ENCODE measurements around the gene CADM1.
"Not testable (repeated sequence)": the region's sequence is repeated elsewhere in the genome, so short reads cannot be mapped to it uniquely, and the experiment has no call there.

Gene CADM1

DNA sequence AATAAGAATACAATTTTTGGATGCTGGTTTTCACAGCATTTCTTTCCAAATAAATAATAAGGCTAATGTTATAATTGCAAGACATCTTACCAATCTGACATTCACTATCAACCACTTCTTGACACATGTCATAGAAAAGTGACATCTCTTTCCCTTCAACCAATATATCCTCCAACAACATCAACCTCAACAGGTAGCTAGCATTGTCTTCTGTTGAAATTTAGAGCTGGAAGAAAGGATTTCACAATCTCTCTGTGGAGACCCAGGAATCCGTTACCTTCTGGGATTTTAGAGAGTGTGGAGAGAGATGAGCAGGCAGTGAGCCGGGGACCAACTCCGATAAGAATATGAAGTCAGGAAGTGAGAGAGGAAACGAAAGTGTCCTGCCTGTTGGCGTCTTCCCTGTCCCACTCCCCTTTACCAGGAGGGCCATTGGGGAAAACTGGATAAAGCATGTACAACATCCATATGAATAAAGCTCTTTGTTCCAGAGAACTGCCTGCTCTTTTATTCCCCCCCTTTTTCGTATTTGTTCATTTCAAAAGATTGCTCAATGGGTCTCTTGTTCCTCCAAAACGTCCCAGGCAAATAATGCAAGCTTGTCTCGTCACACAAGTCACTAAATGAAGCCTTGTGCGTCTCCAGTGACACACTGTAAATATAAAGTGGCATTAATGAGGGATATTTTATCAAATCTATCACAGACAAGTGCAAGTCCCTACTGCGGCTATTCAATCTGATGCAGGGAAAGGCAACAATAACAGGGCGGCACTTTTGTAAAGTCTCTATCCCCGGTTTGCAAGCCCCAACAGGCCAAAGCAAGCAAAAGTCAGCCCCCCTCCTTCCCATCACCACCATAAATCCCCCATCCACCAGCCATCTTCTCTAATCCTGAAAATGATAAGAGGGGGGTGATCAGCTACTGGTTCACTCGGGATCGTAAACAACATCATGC, 3.4 kb downstream of the CADM1 start:
- peaks cover 20% of the 10 kb centered on the region for H3K4me1 Mint-ChIP-seq
- DNase-seq (no peak), ATAC-seq (no peak)
- no peak overlapping the region for H3K4me3 Mint-ChIP-seq
- no peaks in the 10 kb centered on the region for H3K9me3 Mint-ChIP-seq
- no peak overlapping the region for H3K27ac Mint-ChIP-seq
- peaks cover 56% of the 10 kb centered on the region for H3K27me3 Mint-ChIP-seq

DNA sequence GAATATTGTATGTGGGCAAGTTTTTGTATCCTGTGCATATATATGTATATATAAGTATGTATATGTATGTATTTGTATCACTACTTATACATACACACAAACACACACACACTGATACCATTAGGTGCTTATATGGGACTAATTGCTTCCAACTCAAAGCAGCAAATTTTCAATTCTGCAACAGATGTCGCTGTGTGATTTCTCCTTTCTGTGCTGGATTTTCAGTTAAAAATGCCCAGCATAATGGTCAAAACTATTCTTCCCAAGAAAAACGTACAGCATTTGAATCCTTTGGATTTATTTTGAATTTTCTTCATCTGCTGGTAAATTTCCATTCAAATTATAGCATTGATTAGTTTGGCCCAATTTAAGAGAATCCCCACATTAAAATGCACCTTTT, 4.3 kb downstream of the CADM1 start:
- DNase-seq: no peak

DNA sequence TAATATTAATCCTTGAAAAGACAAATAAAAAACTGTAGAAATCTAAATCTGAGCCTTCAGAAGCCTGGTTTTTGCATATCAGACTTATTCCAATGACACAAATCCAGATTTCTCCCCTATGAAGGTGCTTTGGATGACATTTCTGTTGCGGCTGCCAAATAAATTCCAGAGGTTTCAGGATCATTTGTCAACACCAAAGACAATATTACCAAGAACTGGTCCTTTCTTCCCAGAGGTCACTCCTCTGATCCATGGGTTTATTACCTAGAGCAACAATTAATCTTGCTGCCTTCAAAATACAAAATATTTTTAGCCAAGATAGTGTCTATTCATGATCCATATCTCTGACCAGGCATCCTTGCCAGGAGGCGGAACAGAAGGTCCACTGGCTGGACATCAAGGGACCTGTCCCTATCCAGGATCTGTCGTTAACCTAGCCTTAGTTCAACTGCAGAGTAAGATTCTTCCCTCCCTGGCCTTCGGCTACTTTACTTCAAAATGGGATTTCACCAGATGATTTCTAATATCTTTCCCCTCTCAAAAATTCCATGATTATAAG, 4.9 kb downstream of the CADM1 start:
- H3K27ac Mint-ChIP-seq: no peak overlapping the region
- ATAC-seq (no peak), DNase-seq (no peak)
- peaks cover 9% of the 10 kb centered on the region for H3K4me1 Mint-ChIP-seq
- H3K9me3 Mint-ChIP-seq: no peaks in the 10 kb centered on the region
- H3K4me3 Mint-ChIP-seq: no peak overlapping the region
- H3K27me3 Mint-ChIP-seq: peaks cover 42% of the 10 kb centered on the region

More for the DNA sequence above, 4.3 kb downstream of the CADM1 start:
- Mint-ChIP-seq H3K9me3 (no peaks in the 10 kb centered on the region), H3K27ac (no peak overlapping the region), H3K4me1 (peaks cover 14% of the 10 kb centered on the region), H3K4me3 (no peak overlapping the region), H3K27me3 (peaks cover 48% of the 10 kb centered on the region)
- no peak for ATAC-seq

DNA sequence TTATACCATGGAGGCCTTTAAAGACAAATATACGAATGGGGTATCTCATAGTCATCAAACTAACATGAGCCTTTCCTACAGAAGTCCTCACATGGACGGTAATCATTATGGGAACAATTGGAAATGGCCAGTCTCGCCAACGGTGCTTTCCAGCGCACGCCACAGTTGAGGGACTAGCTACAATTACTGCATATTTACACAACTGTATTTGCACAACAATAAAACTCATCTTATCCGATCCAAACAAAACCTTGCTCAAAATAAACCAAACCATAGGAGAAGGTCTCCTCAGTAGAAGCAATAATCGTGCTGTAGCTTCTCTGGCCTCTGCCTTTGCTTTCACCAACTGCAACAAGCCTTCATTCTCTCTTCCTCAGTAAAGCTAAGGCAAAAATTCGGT, 5.9 kb downstream of the CADM1 start:
- peaks cover under 1% of the 10 kb centered on the region for H3K4me1 Mint-ChIP-seq
- H3K27ac Mint-ChIP-seq: no peak overlapping the region
- peaks cover 32% of the 10 kb centered on the region for H3K27me3 Mint-ChIP-seq
- peaks cover 0 to 4% of the 10 kb centered on the region in 2 donors for H3K9me3 Mint-ChIP-seq
- DNase-seq (no peak), ATAC-seq (no peak)
- H3K4me3 Mint-ChIP-seq: no peak overlapping the region

DNA sequence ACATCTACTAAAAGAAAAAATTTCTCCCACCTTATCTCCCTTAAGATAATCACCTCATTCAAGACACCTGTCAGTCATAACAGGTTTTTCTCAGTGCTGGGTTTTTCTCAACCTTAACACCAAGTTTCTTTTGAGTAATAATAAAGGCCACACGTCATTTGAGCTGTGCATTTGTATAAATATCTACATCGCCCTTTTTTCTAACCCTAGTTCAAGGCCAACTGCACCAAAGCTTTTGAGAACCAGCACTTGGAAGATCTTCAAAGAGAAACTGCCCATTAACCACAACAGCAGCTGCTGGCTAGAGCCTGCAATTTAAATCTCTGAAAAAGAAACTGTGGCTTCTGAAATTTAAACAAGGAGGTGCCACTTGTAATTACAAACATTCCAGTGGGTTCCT, 6.9 kb downstream of the CADM1 start:
- H3K9me3 Mint-ChIP-seq: peaks cover 0 to 4% of the 10 kb centered on the region in 2 donors
- H3K27me3 Mint-ChIP-seq: peaks cover 31% of the 10 kb centered on the region
- H3K4me3 Mint-ChIP-seq: no peak overlapping the region
- no peak overlapping the region for H3K27ac Mint-ChIP-seq
- H3K4me1 Mint-ChIP-seq: no peaks in the 10 kb centered on the region
- no peak for ATAC-seq
- no peak for DNase-seq

DNA sequence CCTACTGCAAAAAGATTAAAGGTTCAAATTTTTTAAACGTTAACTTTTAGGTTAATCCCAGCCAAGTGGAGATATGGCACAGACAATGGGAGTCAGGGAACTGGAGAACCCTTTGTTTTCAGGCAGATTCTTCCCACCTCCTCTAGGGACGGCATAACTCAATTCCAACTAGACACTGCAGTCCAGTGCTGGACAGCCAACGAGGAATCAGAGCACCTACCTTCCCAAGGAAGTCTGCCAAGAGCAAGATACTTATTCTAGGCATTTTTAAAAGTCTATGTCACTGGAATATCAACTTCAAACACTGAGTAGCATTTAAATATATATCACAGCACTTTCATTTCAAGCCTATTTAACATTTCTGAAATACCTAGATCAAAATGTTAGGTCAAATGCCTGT, 7.3 kb downstream of the CADM1 start:
- ATAC-seq: no peak
- peaks cover 31% of the 10 kb centered on the region for H3K27me3 Mint-ChIP-seq
- peaks cover 0 to 4% of the 10 kb centered on the region in 2 donors for H3K9me3 Mint-ChIP-seq
- H3K4me3 Mint-ChIP-seq: no peak overlapping the region
- no peak overlapping the region for H3K27ac Mint-ChIP-seq
- H3K4me1 Mint-ChIP-seq: no peaks in the 10 kb centered on the region
- no peak for DNase-seq

DNA sequence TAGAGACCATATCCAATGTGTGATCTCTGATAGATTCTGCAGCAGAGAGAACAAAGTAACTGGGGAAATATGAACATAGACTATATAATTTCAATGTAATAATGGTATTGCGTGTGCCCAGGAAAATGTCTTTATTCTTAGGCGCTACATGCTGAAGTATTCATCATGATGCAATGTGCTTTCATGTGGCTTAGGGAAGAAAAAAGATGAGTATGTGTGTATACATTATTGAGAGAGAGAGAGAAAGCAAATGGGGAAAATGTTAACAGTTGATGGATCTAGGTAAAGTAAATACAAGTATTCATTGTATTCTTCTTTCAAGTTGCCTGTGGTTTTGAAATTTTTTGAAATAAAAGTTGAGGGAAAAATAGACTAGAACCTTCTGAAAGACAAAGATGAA, 10.3 kb downstream of the CADM1 start:
- ATAC-seq: no peak
- no peaks in the 10 kb centered on the region for H3K4me1 Mint-ChIP-seq
- no peak overlapping the region for H3K4me3 Mint-ChIP-seq
- DNase-seq: no peak
- H3K27ac Mint-ChIP-seq: no peak overlapping the region
- H3K9me3 Mint-ChIP-seq: peaks cover 7 to 13% of the 10 kb centered on the region in 2 donors
- H3K27me3 Mint-ChIP-seq: peaks cover 49% of the 10 kb centered on the region

DNA sequence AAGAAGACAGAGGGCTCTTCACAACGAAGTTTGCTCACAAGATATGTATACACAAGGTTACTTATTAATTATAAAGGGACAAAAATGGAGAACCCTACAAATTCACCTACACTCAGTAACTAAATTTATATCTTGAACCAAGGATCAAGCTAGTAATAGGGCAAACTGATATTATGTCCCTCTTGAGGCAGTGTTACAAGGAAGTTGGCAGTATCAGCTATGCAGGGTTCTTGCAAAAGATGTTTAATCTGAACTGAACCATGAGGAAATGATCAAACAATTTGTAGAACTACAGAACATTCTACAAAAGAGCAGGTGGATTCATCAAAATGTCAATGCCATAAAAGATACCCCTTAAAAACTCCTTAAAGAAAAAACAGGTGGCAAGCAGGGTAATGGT, 10.7 kb downstream of the CADM1 start:
- peaks cover 45% of the 10 kb centered on the region for H3K27me3 Mint-ChIP-seq
- H3K9me3 Mint-ChIP-seq: peaks cover 7 to 13% of the 10 kb centered on the region in 2 donors
- no peak for ATAC-seq

DNA sequence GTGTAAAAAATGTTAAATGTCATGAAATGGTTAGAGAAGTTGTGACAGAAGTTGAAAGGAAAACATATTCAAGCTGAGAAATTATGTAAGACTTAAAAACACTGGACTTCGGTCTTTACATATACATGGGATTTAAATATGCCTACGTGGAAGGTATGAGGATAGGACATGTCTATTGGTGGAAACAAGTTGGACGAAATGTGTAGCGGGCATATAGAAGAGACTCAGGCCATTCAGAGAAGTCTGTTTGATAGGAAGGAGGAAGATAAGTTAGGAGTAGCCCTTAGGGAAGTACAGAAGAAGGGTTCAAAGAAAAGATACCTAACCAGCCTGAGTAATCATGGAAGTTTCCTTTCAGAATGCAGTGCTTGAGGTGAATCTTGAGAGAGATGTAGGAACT, 14.7 kb downstream of the CADM1 start:
- Mint-ChIP-seq H3K4me3 (no peak overlapping the region), H3K4me1 (no peaks in the 10 kb centered on the region), H3K27me3 (peaks cover 19% of the 10 kb centered on the region), H3K27ac (no peak overlapping the region), H3K9me3 (peaks cover 14 to 26% of the 10 kb centered on the region in 2 donors)
- ATAC-seq: no peak
- DNase-seq: no peak

More for the DNA sequence above, 10.7 kb downstream of the CADM1 start:
- Mint-ChIP-seq H3K27ac (no peak overlapping the region), H3K4me1 (no peaks in the 10 kb centered on the region), H3K4me3 (no peak overlapping the region)
- no peak for DNase-seq

DNA sequence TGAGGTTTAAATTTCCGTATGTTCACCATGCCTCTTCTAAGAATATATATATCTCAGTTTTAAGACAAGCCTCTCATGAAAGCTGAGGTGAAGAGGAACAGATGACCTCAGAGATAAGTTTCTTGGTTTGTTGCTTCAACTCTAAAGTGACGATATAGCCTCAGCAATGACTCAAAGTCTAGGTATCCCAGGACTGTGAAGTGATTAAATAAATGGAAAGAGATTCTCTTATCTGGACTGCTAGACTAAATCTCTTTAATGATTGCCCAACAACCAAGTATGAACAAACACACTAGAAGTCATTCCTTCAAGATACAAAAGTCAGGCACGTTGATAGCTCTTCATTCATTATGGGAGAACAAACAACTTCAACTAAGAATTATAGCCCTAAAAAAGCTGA, 15.3 kb downstream of the CADM1 start:
- ATAC-seq: no peak
- Mint-ChIP-seq H3K27ac (no peak overlapping the region), H3K9me3 (peaks cover 14 to 25% of the 10 kb centered on the region in 2 donors), H3K4me1 (no peaks in the 10 kb centered on the region), H3K4me3 (no peak overlapping the region), H3K27me3 (peaks cover 19% of the 10 kb centered on the region)
- no peak for DNase-seq

DNA sequence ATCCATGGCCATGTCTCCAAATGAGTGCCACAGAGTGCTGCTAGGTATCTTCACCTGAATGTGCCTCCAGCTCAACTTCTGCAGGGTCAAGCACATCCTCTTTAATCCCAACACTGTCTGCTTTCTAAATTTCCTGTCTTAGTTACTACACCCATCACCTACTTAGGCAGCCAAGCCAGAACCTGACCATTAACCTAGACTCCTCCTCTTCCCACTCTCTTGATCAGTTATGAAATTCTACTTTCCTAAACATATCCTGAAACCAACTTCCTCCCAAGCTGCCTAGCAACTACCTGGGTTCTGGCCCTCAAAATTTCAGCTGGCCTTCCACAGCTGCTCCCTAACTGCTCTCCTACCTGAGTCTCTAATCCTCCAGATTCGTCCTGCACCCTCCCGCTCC, 22.7 kb downstream of the CADM1 start:
- DNase-seq (no peak), ATAC-seq (no peak)
- no peaks in the 10 kb centered on the region for H3K4me1 Mint-ChIP-seq
- no peak overlapping the region for H3K4me3 Mint-ChIP-seq
- peaks cover 14 to 15% of the 10 kb centered on the region in 2 donors for H3K9me3 Mint-ChIP-seq
- no peak overlapping the region for H3K27ac Mint-ChIP-seq
- no peaks in the 10 kb centered on the region for H3K27me3 Mint-ChIP-seq

DNA sequence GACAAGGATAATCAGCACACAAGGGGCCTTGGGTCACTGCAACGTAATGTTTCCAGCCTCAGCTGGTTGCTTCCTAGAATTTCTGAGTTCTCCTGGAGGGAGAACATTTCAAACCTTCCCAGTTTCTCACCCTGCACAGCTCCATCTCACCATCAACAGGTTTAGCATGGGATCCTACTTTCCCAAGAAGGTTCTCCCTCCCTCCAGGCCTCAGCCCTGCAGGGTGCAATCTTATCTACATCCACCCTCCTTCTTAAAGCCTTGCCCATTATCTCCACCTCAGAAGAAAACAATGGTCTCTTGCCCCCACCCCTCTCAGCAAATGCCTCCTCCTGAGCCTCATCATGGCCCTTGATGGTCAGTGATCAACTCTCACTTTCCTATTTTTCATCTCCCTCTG, 23.6 kb downstream of the CADM1 start:
- Mint-ChIP-seq H3K4me3 (no peak overlapping the region), H3K27ac (no peak overlapping the region), H3K27me3 (no peaks in the 10 kb centered on the region), H3K4me1 (no peaks in the 10 kb centered on the region), H3K9me3 (peaks cover 8 to 15% of the 10 kb centered on the region in 2 donors)
- DNase-seq (no peak), ATAC-seq (no peak)

DNA sequence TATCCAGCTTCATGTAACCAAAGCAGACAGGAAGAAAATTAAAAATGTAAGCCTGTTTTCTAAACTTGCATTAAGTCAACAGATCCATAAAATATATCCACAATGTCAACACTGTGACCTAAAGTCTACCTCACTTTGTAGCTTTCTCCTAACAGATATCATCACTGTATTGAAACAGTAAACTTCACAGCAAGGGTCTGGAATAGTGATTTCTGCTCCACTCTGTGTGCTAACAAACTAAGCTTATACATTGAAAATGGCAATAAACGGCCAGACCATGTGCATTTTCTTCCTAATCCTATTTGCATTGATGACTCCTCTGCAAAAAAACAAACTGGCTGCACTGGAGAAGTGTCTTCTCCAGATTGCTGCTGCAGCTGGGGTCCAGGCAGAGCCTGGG, 26.8 kb downstream of the CADM1 start:
- ATAC-seq (no peak), DNase-seq (no peak)
- H3K4me1 Mint-ChIP-seq: no peaks in the 10 kb centered on the region
- H3K27me3 Mint-ChIP-seq: no peaks in the 10 kb centered on the region
- peaks cover 0 to 8% of the 10 kb centered on the region in 2 donors for H3K9me3 Mint-ChIP-seq
- no peak overlapping the region for H3K27ac Mint-ChIP-seq
- no peak overlapping the region for H3K4me3 Mint-ChIP-seq

DNA sequence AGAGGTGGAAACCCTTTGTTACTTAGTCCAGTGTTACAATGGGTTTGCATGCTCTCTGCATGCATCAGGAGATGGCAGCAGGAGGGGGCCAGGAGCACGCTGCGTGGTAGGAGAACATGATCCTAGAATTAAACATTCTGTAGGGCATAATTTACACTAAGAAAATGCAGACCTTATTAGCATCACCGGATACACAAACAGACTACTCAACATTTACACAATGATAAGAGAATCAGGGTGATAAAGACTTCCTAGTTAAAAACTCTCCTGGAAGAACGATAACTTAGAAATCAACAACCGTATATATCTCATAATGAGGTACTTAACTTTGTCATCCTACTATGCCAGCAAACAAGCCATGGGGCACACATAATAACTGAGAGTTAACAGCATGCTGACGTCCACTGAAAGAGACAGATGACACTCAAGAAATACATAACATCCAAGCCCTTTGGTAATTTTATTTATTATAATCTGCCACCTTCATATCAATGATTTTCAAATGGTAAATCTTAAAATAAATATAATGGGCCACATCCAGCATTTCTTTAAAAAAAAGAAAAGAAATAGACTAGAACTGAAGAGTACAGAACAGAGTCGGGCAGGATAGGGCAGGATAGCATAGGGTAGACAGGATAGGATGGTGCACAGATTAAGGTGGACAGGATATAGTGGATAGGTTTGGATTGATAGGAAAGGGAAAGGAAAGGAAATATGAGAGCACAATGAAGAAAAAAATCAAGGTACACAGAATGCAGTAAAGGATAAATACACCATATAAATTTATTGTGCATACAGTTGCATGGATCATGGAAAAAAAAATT, 27.5 kb downstream of the CADM1 start:
- ATAC-seq: no peak
- Mint-ChIP-seq H3K27me3 (peaks cover 4% of the 10 kb centered on the region), H3K27ac (no peak overlapping the region), H3K4me1 (no peaks in the 10 kb centered on the region), H3K9me3 (peaks cover under 1 to 6% of the 10 kb centered on the region in 2 donors), H3K4me3 (no peak overlapping the region)
- DNase-seq: no peak

DNA sequence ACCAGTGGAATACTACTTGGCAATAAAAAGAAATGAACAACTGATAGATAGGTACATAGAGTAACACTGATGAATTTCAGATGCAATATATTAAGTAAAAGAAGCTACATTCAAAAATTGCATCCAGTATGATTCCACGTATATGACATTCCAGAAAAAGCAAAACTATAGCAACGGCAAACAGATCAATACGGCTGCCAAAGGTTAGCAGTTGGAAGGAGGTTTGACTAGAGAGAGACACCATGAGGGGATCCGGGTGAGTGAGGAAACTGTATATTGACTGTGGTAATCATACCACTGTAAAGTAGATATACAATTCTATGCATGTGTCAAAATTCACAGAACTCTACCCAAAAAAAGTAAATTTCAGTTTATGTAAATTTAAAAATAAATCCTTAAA, 28.7 kb downstream of the CADM1 start:
- no peak for DNase-seq
- Mint-ChIP-seq H3K4me1 (no peaks in the 10 kb centered on the region), H3K4me3 (no peak overlapping the region), H3K27me3 (peaks cover 8% of the 10 kb centered on the region), H3K27ac (no peak overlapping the region), H3K9me3 (peaks cover 3 to 9% of the 10 kb centered on the region in 2 donors)
- ATAC-seq: no peak

DNA sequence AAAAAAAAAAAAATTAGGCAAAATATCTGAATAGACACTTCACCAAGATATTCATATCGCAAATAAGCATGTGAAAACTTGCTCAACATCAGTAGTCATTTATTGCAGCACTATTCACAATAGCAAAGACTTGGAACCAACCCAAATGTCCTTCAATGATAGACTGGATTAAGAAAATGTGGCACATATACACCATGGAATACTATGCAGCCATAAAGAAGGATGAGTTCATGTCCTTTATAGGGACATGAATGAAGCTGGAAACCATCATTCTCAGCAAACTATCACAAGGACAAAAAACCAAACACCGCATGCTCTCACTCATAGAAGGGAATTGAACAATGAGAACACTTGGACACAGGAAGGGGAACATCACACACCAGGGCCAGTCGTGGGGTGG, 29.9 kb downstream of the CADM1 start:
- not testable (repeated sequence) for H3K9me3 Mint-ChIP-seq, H3K4me3 Mint-ChIP-seq, ATAC-seq, H3K4me1 Mint-ChIP-seq, DNase-seq, H3K27ac Mint-ChIP-seq, H3K27me3 Mint-ChIP-seq

All from stimulated activated naive CD8-positive, alpha-beta T cell treated with anti-CD3 and anti-CD28 coated beads, Interleukin-15, amount 100 ng/mL, for 72 hours (primary cell).